CD8-positive, alpha-beta memory T cell (primary cell): ENCODE measurements around the gene IL1R2. TPM values are rescaled to one million over a fixed set of nuclear protein-coding genes. Genes with fewer than 3 reads are reported as not detected.

ENCODE experiments used
- CTCF ChIA-PET: fragments of 350-600 bp; sonication (Branson Sonifier 250); formaldehyde crosslinking; loops from one replicate; lab custom pipeline; 2021; ENCODE audit warnings: antibody characterized with exemption; lab: Charles Lee
- POLR2A ChIA-PET: fragments of 350-600 bp; sonication (Branson Sonifier 250); formaldehyde crosslinking; loops from one replicate; lab custom pipeline; 2021; ENCODE audit warnings: antibody characterized with exemption; lab: Charles Lee
- DNase-seq, 5 donors: peaks; one replicate each; pipeline versions ENCODE4 v3.0.0 to v3.0.0-alpha.2; 2020 to 2022; ENCODE audit warnings: mixed read lengths in 1 of 5
- H3K27ac ChIP-seq: one replicate; pipeline ENCODE4 v1.7.0; 2013; ENCODE audit warnings: low read depth, mild to moderate bottlenecking, low read length, moderate library complexity
- H3K27me3 ChIP-seq: 2 replicates; pipeline ENCODE4 v1.7.0; 2013; ENCODE audit warnings: low read length, mild to moderate bottlenecking; ENCODE audit not compliant: insufficient read depth, poor library complexity, severe bottlenecking
- H3K36me3 ChIP-seq: 2 replicates; pipeline ENCODE4 v1.7.0; 2013; ENCODE audit warnings: mild to moderate bottlenecking, low read length, moderate library complexity; ENCODE audit not compliant: insufficient read depth
- H3K4me1 ChIP-seq: 2 replicates; pipeline ENCODE4 v1.7.0; 2013; ENCODE audit warnings: mild to moderate bottlenecking, low read length, moderate library complexity; ENCODE audit not compliant: insufficient read depth
- H3K4me3 ChIP-seq: 2 replicates; pipeline ENCODE4 v1.7.0; 2013; ENCODE audit warnings: mild to moderate bottlenecking, low read length
- H3K9me3 ChIP-seq: 2 replicates; pipeline ENCODE4 v1.7.0; 2013; ENCODE audit warnings: mild to moderate bottlenecking, low read length
- H3K27ac Mint-ChIP-seq, 8 donors: one replicate each; pipeline ENCODE4 v1.8.0; 2020 to 2021; ENCODE audit warnings: mixed read lengths in 8 of 8, mild to moderate bottlenecking in 6 of 8, inconsistent platforms in 3 of 8, moderate library complexity in 3 of 8
- H3K27me3 Mint-ChIP-seq, 2 donors: one replicate each; pipeline ENCODE4 v1.8.0; 2020 to 2021; ENCODE audit warnings: mixed read lengths in 2 of 2, mild to moderate bottlenecking in 1 of 2, moderate library complexity in 1 of 2
- H3K36me3 Mint-ChIP-seq, 3 donors: one replicate each; pipeline ENCODE4 v1.8.0; 2020 to 2021; ENCODE audit warnings: mixed read lengths in 3 of 3, inconsistent platforms in 1 of 3, mild to moderate bottlenecking in 1 of 3
- H3K4me1 Mint-ChIP-seq, 3 donors: one replicate each; pipeline ENCODE4 v1.8.0; 2020 to 2021; ENCODE audit warnings: mixed read lengths in 3 of 3, inconsistent platforms in 1 of 3, mild to moderate bottlenecking in 1 of 3
- H3K4me3 Mint-ChIP-seq, 7 donors: one replicate each; pipeline ENCODE4 v1.8.0; 2020 to 2021; ENCODE audit warnings: mixed read lengths in 7 of 7, mild to moderate bottlenecking in 6 of 7, moderate library complexity in 4 of 7, inconsistent platforms in 2 of 7
- H3K9me3 Mint-ChIP-seq, 5 donors: one replicate each; pipeline ENCODE4 v1.8.0; 2020 to 2022; ENCODE audit warnings: mixed read lengths in 5 of 5, mild to moderate bottlenecking in 3 of 5, moderate library complexity in 2 of 5, inconsistent platforms in 1 of 5
- polyA plus RNA-seq: library from polyadenylated mRNA; unstranded; fragments of 300-500 nt; fragmentation: Illumina TruSeq; gene quantifications from one replicate; pipeline ENCODE4 v1.2.3, GENCODE V29; 2021
- total RNA-seq, 2 experiments: library from RNA; stranded (reverse); gene quantifications; one replicate each; pipeline ENCODE4 v1.2.3, GENCODE V29; 2021

The IL1R2 gene
- total and polyA plus RNA-seq, 3 experiments from 2014 or later = 0.85 to 1.4 TPM; not detected in 1

DNA sequence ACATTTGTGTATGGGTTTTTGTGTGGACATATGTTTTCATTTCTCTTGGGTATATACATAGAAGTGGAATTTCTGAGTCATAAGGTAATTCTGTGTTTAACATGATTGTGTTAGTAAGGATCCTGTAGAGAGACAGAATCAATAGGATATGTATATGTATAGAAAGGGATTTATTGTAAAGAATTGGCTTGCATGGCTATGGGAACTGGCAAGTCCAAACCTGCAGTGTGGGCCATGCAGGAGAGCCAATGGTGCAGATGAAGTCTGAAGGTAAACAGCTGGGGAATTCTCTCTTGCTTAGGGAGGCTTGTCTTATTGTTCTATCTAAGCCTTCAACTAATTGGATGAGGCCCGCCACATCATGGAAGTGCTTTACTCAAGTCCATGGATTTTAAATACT lies 39.2 kb upstream of the IL1R2 start:
- Histone ChIP-seq H3K4me1 (no peaks in the 10 kb centered on the region), H3K9me3 (no peaks in the 10 kb centered on the region), H3K4me3 (no peak overlapping the region), H3K27me3 (no peaks in the 10 kb centered on the region), H3K36me3 (no peaks in the 10 kb centered on the region), H3K27ac (no peak overlapping the region)
- H3K27me3 Mint-ChIP-seq = peaks cover 5% of the 10 kb centered on the region in 2 donors
- no peak for DNase-seq
- peaks cover 0 to 8% (median 4%) of the 10 kb centered on the region in 5 donors for H3K9me3 Mint-ChIP-seq
- H3K4me1 Mint-ChIP-seq = peaks cover 0 to 6% (median 0%) of the 10 kb centered on the region in 3 donors
- CTCF ChIA-PET = no interaction called here
- H3K36me3 Mint-ChIP-seq = peaks cover 0 to 5% (median 2%) of the 10 kb centered on the region in 3 donors
- H3K4me3 Mint-ChIP-seq = no peak overlapping the region
- no peak overlapping the region for H3K27ac Mint-ChIP-seq
- POLR2A ChIA-PET = no interaction called here

DNA sequence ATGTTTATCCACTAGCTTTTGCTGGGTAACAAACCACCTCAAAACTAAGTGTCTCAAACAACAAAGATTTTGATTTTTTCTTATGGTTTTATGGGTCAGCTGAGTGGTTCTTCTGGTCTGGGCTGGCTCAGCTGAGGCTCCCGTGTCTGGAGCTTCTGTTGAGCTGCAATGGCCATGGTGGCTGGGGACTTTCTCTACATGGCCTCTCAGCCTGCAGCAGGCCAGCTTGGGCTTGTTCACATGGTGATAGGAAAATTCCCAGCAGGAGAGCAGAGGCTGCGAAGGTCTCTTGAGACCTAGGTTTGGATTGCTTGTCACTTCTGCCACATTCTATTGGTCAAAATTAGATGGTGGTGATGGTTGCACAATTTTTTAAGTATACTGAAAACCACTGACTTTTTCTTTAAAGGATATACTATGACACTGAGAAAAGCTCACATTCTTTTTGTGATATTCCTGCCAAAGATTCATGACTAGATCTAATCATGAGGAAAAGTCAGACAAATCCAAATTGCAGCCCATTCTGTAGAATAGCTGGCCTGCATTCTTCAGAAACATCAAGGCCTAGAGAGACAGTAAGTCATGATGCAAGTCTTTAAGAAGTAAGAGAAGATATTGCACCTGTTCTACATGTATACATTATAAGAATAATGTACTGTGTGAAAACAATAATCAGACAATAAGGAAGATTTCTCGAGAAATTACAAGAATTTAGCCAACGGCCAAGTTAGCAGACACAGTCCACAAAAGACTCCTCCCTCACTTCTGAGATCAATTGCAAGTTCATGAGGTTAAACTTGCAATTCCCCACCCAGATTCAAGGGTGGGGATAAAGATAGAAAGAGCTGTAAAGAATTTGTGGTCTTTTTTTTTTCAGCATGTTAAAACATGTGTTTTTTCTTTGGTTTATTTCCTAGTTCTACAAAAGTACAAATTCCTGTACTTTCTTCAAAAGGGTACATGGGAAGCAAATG lies 35.0 kb upstream of the IL1R2 start:
- Mint-ChIP-seq H3K36me3 (peaks cover 0 to 12% (median 0%) of the 10 kb centered on the region in 3 donors), H3K9me3 (peaks cover 0 to 10% (median 8%) of the 10 kb centered on the region in 5 donors), H3K4me1 (peaks cover 0 to 6% (median 0%) of the 10 kb centered on the region in 3 donors), H3K4me3 (no peak overlapping the region), H3K27me3 (peaks cover 3 to 4% of the 10 kb centered on the region in 2 donors), H3K27ac (no peak overlapping the region)
- Histone ChIP-seq H3K4me1 (no peaks in the 10 kb centered on the region), H3K27ac (no peak overlapping the region), H3K36me3 (no peaks in the 10 kb centered on the region), H3K27me3 (no peaks in the 10 kb centered on the region), H3K9me3 (no peaks in the 10 kb centered on the region), H3K4me3 (no peak overlapping the region)
- POLR2A ChIA-PET = no interaction called here
- DNase-seq = no peak
- CTCF ChIA-PET = no interaction called here

DNA sequence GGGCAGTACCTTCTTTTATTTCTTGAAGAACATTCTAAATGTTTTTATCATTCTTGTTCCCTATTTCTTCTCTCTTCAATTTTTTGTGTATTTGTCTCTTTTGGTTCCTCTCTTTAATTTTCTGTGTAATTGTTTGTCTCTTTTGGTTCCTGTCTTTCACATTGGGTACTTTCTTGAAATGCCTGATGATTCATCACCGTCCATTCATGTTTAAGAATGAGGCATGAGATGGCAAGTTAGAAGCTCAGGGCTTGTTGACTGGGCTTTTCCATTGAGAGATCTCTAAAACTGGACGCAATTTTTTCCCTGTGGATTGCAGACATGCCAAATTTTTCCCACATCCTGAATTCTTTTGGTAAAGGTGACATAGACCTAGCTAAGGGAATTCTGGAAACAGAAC lies 33.7 kb upstream of the IL1R2 start:
- Mint-ChIP-seq H3K9me3 (peaks cover 0 to 10% (median 8%) of the 10 kb centered on the region in 5 donors), H3K4me1 (peaks cover 0 to 6% (median 0%) of the 10 kb centered on the region in 3 donors), H3K36me3 (peaks cover 0 to 12% (median 0%) of the 10 kb centered on the region in 3 donors), H3K27me3 (peaks cover 4 to 5% of the 10 kb centered on the region in 2 donors), H3K4me3 (no peak overlapping the region), H3K27ac (no peak overlapping the region)
- no peak for DNase-seq
- POLR2A ChIA-PET = no interaction called here
- H3K36me3 ChIP-seq = no peaks in the 10 kb centered on the region
- CTCF ChIA-PET = no interaction called here
- H3K4me3 ChIP-seq = no peak overlapping the region
- H3K9me3 ChIP-seq = no peaks in the 10 kb centered on the region
- no peak overlapping the region for H3K27ac ChIP-seq
- H3K27me3 ChIP-seq = no peaks in the 10 kb centered on the region
- H3K4me1 ChIP-seq = no peaks in the 10 kb centered on the region

DNA sequence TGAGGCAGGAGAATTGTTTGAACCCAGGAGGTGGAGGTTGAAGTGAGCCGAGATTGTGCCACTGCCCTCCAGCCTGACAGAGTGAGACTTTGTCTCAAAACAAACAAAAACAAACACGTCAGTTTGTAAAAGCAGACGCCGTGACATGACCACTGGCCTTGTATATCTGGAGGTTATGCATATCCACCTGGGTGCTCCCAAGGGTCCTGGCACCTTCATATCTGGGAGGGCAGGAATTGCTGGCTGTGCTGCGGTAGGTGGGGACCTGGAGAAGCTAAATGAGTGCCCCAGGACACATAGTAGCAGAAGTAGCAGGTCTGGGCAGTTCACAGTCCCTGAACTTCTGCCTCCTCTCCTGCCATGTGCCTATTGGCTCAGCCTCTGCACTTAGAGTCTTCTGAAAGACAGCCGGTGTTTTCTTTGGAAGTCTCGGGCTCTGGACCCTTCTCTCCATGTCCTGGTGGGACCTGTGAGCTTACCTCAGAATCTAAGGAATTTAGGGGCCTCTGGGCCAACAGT lies 30.9 kb upstream of the IL1R2 start:
- Histone ChIP-seq H3K4me3 (no peak overlapping the region), H3K4me1 (no peaks in the 10 kb centered on the region), H3K27ac (no peak overlapping the region), H3K36me3 (no peaks in the 10 kb centered on the region), H3K9me3 (no peaks in the 10 kb centered on the region), H3K27me3 (no peaks in the 10 kb centered on the region)
- no peak for DNase-seq
- Mint-ChIP-seq H3K4me3 (no peak overlapping the region), H3K9me3 (peaks cover 0 to 10% (median 8%) of the 10 kb centered on the region in 5 donors), H3K27ac (no peak overlapping the region), H3K36me3 (peaks cover 0 to 12% (median 0%) of the 10 kb centered on the region in 3 donors), H3K4me1 (no peaks in the 10 kb centered on the region), H3K27me3 (peaks cover 7 to 8% of the 10 kb centered on the region in 2 donors)
- ChIA-PET POLR2A (no interaction called here), CTCF (no interaction called here)

DNA sequence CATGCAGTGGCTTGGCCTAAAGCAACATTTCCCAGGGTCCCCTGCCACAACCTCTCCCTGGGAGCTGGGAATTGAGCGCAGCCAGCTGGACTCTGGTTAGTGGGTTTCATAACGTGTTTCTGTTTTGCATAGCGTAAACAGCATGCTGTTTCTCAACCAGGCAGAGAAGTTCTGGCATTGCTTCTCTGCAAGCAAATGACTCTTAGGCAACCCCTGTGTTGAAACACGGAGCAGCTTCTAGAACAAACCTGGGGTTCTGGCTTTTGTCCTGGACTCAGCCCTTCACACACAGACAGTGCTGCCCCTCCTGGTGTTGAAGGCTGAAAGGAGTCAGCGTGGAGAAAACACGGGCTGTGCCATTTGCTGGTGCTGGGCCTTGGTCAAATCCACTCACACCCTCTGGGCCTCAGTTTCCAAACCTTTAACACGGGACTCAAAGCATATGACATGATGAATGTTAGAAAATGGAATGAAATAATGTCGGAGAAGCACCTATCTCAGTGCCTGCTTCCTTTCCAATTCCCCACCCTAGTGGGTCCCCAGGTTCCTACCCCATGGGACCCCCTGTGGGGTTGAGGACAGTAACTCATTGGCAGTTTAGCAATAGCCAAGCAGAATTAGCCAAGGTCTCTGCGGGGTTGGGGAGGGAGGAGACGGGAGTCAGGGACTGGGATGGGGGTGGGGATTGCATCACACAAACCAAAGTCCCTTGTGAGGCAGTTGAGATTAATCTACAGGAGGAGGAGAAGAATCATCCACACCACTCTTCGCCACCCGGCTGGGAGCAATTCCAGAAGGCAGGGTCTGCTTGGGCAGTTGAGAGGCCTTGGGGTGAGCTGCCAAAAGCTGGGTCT lies 30.2 kb upstream of the IL1R2 start:
- Histone ChIP-seq H3K27me3 (no peaks in the 10 kb centered on the region), H3K9me3 (no peaks in the 10 kb centered on the region), H3K4me3 (no peak overlapping the region), H3K4me1 (no peaks in the 10 kb centered on the region), H3K36me3 (no peaks in the 10 kb centered on the region), H3K27ac (no peak overlapping the region)
- Mint-ChIP-seq H3K9me3 (peaks cover 0 to 10% (median 8%) of the 10 kb centered on the region in 5 donors), H3K36me3 (peaks cover 0 to 12% (median 0%) of the 10 kb centered on the region in 3 donors), H3K4me3 (no peak overlapping the region), H3K27me3 (peaks cover 7 to 8% of the 10 kb centered on the region in 2 donors), H3K27ac (no peak overlapping the region), H3K4me1 (no peaks in the 10 kb centered on the region)
- DNase-seq = no peak
- ChIA-PET POLR2A (no interaction called here), CTCF (no interaction called here)

DNA sequence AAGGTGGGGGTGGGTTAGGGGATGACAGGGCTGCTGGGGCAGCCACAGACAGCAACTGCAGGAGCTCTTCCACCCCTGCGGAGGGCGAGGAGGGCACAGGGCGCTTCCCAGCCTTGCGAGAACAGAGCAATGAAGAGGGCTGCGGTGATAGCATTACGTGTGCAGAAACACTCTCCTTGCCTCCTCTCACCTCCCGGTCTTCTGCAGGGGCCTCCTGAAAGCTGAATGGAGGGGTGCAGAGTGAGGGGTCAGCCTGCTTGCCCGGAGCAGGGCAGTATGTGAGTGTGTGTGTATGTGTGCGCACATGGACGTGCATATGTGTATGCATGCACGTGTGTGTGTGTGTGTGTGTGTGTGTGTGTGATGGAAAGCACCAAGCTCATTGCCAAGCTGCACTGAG lies 29.5 kb upstream of the IL1R2 start:
- Histone ChIP-seq H3K27me3 (no peaks in the 10 kb centered on the region), H3K4me1 (no peaks in the 10 kb centered on the region), H3K9me3 (no peaks in the 10 kb centered on the region), H3K4me3 (no peak overlapping the region), H3K27ac (no peak overlapping the region), H3K36me3 (no peaks in the 10 kb centered on the region)
- no peak for DNase-seq
- peaks cover 7 to 8% of the 10 kb centered on the region in 2 donors for H3K27me3 Mint-ChIP-seq
- POLR2A ChIA-PET = no interaction called here
- CTCF ChIA-PET = no interaction called here
- H3K9me3 Mint-ChIP-seq = peaks cover 0 to 8% (median 7%) of the 10 kb centered on the region in 5 donors
- H3K4me3 Mint-ChIP-seq = no peak overlapping the region
- peaks cover 0 to 8% (median 0%) of the 10 kb centered on the region in 3 donors for H3K36me3 Mint-ChIP-seq
- no peaks in the 10 kb centered on the region for H3K4me1 Mint-ChIP-seq
- no peak overlapping the region for H3K27ac Mint-ChIP-seq

DNA sequence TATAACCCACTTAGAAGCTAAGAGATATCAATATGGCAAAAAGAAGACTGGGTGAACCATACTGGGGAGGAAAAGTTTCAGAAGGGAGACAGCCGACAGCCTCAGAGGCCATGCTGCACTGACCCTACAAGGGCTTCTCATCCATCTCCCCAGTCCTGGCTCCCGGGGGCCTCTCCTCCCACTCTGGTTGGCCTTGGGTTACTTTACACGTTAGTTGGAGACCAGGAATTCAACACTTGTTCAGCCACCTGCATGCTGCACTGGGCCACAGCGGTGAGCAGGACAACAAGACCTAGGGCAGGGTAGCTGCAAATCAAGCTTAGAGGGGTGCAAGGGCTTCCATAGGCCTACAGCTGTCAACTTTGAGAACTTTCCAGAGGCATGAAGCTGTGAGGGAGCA lies 28.6 kb upstream of the IL1R2 start:
- Mint-ChIP-seq H3K9me3 (peaks cover 0 to 1% (median under 1%) of the 10 kb centered on the region in 5 donors), H3K36me3 (no peaks in the 10 kb centered on the region), H3K27ac (no peak overlapping the region), H3K4me1 (no peaks in the 10 kb centered on the region), H3K4me3 (no peak overlapping the region), H3K27me3 (peaks cover 5 to 8% of the 10 kb centered on the region in 2 donors)
- CTCF ChIA-PET = no interaction called here
- Histone ChIP-seq H3K4me3 (no peak overlapping the region), H3K27ac (no peak overlapping the region), H3K9me3 (no peaks in the 10 kb centered on the region), H3K27me3 (no peaks in the 10 kb centered on the region), H3K36me3 (no peaks in the 10 kb centered on the region), H3K4me1 (no peaks in the 10 kb centered on the region)
- POLR2A ChIA-PET = no interaction called here
- DNase-seq = no peak
